CD1c-positive myeloid dendritic cell (primary cell): Measurements from ENCODE around the gene NAP1L1.

Source experiments
- DNase-seq: peaks from one replicate; pipeline ENCODE4 v3.0.0-alpha.2; 2016; ENCODE audit errors: extremely low spot score

The NAP1L1 gene, protein sequence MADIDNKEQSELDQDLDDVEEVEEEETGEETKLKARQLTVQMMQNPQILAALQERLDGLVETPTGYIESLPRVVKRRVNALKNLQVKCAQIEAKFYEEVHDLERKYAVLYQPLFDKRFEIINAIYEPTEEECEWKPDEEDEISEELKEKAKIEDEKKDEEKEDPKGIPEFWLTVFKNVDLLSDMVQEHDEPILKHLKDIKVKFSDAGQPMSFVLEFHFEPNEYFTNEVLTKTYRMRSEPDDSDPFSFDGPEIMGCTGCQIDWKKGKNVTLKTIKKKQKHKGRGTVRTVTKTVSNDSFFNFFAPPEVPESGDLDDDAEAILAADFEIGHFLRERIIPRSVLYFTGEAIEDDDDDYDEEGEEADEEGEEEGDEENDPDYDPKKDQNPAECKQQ

GRCh38 chr12:76083904-76084862 is at the start of gene NAP1L1:
Gene NAP1L1 (minus strand): TSS chr12:76084685. CDS start chr12:76074219, 10,466 bp downstream.
- peak; percentile 97 for DNase-seq

DNA sequence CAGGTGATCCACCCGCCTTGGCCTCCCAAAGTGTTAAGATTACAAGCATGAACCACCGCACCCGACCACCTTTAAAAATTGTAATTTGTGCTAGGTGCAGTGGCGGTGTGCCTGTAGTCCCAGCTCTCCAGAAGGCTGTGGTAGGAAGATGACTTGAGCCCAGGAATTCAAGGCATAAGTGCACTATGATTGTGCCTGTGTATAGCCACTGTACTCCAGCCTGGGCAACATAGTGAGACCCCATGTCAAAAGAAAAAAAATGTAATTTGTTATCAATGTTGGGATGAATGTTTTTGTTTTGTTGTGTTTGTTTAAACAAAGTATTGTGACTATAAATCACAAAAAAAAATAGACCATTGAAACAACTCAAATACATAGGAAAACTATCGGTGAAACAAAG is 43.1 kb upstream of the NAP1L1 start:
- no peak for DNase-seq

GRCh38 chr12:76124456-76124855 is 40.0 kb upstream of the NAP1L1 start:
- no peak for DNase-seq

GRCh38 chr12:76123259-76124212 is 39.1 kb upstream of the NAP1L1 start:
- DNase-seq = no peak

DNA sequence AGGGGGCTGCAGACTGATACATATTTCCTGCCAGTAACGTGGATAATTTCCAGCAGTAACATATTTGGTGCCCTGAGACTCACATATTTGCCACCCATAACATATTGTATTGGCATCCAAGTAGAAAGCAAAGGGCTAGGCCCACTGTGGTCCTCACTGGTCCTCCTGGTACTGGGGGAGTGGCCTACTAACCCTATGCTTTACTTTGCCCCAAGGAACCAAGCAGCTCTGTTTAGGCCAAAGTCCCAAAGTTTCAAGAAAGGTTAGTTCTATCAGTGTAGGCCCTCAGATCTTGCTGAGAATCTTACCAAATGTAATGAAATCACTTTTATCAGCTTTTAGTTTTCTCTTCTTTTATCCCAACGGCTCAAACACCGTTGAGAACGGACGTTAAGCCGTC is 35.4 kb upstream of the NAP1L1 start:
- DNase-seq = no peak

- DNase-seq = no peak
Observed at GRCh38 chr12:76117751-76118150, 33.3 kb upstream of the NAP1L1 start.

- no peak for DNase-seq
Observed at GRCh38 chr12:76117067-76117691, 32.7 kb upstream of the NAP1L1 start.

GRCh38 chr12:76113800-76114757 is 29.6 kb upstream of the NAP1L1 start:
- DNase-seq = no peak

- no peak for DNase-seq
Observed at GRCh38 chr12:76111209-76111749, 26.8 kb upstream of the NAP1L1 start.

GRCh38 chr12:76109879-76110278 is 25.4 kb upstream of the NAP1L1 start:
- DNase-seq = no peak

DNA sequence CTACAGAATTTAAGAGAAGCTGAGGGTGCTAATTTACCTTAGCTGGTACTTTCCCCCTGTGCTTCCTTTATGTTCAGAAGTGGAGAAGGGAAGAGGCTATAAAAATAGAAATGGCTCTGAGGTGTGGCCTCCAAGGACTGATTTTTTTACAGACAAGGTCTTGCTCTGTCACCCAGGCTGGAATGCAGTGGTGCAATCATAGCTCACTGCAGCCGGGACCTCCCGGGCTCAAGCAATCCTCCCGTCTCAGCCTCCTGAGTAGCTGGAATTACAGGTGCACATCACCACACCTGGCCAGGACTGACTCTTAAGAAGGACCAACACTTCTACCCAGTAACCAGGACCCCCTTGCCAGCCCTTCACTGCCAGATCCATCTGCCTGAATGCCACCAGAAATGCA is 23.9 kb upstream of the NAP1L1 start:
- DNase-seq = no peak

GRCh38 chr12:76106631-76107030 is 22.1 kb upstream of the NAP1L1 start:
- DNase-seq = no peak

DNA sequence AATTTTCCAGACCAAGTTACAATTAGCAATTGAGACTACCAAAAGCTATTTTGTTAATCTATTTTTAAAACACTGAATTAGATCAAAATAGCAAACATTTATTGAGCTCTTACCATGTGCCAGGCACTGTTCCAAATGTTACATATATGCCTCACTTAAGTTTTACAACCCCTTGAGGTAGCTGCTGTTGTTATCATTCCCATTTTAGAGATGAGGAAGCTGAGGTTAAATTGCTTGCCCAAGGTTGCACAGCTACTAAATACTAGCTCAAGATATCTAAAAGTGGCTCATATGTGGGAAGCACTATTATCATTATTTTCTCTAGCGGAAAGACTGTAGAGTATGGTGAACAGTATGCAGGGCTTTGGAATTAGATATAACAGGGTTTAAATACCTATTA is 19.5 kb upstream of the NAP1L1 start:
- no peak for DNase-seq

- DNase-seq = no peak
Observed at GRCh38 chr12:76101739-76102385, 17.4 kb upstream of the NAP1L1 start.

DNA sequence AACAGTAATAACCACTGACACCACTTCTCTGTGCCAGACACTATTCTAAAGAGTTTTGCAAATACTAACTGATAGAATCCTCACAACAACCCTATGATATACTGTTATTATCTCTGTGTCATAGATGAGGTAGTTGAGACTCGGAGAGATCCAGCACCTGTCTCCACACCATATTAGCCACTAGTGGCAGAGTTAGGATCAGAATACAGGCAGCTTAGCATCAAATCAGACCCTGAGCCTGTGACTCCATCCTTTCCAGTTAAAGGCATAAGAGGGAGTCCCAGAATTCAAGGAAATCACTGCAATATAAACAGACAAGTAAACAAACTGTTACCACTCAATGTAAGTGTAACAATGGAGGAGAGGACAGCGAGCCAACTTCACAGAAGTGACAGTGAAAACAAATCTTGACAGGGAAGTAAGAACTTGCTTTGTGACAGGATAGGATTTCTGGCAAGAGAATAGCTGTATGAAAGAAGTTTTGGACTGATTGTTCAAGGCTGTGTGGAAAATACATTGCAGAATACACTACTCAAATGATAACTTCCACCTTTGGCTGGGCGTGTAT is 11.7 kb upstream of the NAP1L1 start:
- no peak for DNase-seq

- no peak for DNase-seq
Observed at GRCh38 chr12:76094754-76095153, 10.3 kb upstream of the NAP1L1 start.

DNA sequence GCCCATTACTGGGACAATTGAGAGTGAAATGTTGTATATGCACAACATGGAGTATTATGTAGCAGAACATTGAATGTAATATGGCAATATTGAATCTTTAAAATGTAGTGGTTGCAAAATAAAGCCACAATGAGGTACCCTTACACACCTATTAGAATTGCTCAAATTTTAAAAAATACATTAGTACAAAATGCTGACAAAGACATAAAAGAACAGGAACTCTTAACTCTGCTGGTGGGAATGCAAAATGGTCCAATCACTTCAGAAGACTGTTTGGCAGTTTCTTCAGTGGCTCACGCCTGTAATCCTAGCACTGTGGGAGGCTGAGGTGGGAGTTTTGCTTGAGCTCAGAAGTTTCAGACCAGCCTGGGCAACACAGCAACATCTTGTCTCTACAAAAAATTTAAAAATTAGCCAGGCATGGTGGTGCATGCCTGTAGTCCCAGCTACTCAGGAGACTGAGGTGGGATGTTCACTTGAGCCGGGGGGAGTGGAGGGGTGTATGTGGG is 6.8 kb upstream of the NAP1L1 start:
- DNase-seq = no peak

GRCh38 chr12:76085520-76085868 is 1.0 kb upstream of the NAP1L1 start:
- DNase-seq = peak; percentile 56
